Upper lobe of right lung (tissue), 1 donor: ENCODE results near the gene PHF2. TPM values are rescaled to one million over a fixed set of nuclear protein-coding genes. Genes with fewer than 3 reads are reported as not detected.
A peak's percentile ranks its signal among the peaks of the same experiment; 100 is the strongest.

Source experiments
- ATAC-seq: fragments of 200-7000 bp; cut with Tn5 transposase; one replicate; pipeline ENCODE4 v1.9.1; 2020; ENCODE audit warnings: mild to moderate bottlenecking, moderate library complexity
- DNase-seq: peaks from one replicate; pipeline ENCODE4 v3.0.0-alpha.2; 2020
- H3K27ac ChIP-seq: fragments of 200-600 bp; one replicate; pipeline ENCODE4 v1.8.0; 2022
- H3K27me3 ChIP-seq: fragments of 200-600 bp; one replicate; pipeline ENCODE4 v1.8.0; 2022; ENCODE audit warnings: mild to moderate bottlenecking
- H3K36me3 ChIP-seq: fragments of 200-600 bp; one replicate; pipeline ENCODE4 v1.8.0; 2022
- H3K4me1 ChIP-seq: fragments of 200-600 bp; one replicate; pipeline ENCODE4 v1.8.0; 2022
- H3K4me3 ChIP-seq: fragments of 200-600 bp; one replicate; pipeline ENCODE4 v1.8.0; 2022; ENCODE audit warnings: mild to moderate bottlenecking
- H3K9me3 ChIP-seq: fragments of 200-600 bp; one replicate; pipeline ENCODE4 v1.8.0; 2022
- CTCF ChIP-seq: fragments of 200-600 bp; IDR thresholded peaks from one replicate; pipeline ENCODE4 v1.8.0; 2022; ENCODE audit warnings: antibody characterized with exemption
- intact Hi-C: fragments of 100-400 bp; cut with DNase I; formaldehyde crosslinking; loops from one replicate; pipeline ENCODE4 v1.11.0; 2022
- long read RNA-seq: library from polyadenylated mRNA; unstranded; transcript quantifications from one replicate; pipeline ENCODE4 v2.0.0, GENCODE V29; 2021
- total RNA-seq: library from RNA; stranded (reverse); fragmentation: NEBNext Ultra II Directional; extraction: Animal tissue kit (Norgen Biotek cat#: 25700); gene quantifications from one replicate; pipeline ENCODE4 v1.2.1, GENCODE V29; 2021
- donor health status: DM: no; HTN: yes; CAD: no; lungs with severe emphysema.

The PHF2 gene
- total RNA-seq: 37.0 TPM
- long read RNA-seq, partial matches to known transcripts: 38 of 45 reads
- long read RNA-seq, other reads (novel, unspliced or antisense): 7 of 45 reads

GRCh38 chr9:93576258-93577077, at the start of gene PHF2:
Gene PHF2 (plus strand): TSS chr9:93576584. CDS start chr9:93576774, 190 bp downstream.
- intact Hi-C loops: no loop called here

DNA sequence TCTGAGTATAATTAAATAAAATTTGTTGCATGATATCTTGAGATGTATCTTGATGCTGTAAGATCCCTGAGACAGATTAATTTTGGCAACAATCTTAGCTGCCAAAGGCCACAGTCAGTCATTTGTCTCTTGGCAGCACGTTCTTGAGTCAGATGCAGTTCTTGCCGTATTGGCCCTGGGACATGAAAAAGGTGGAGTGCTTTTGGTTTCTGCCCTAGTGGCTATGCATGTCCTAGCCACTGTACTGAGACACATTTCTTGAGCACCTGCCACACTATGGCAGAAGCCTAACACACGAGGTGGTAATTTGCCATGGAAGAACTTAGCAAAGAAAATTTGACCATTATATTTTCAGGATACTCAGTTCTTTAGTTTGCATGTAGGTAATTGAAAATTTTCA, 45.0 kb upstream of the PHF2 start:
- no peak for ATAC-seq
- H3K36me3 ChIP-seq: peaks cover 95% of the 10 kb centered on the region

More at GRCh38 chr9:93576258-93577077, at the start of gene PHF2:
- H3K27ac ChIP-seq: peak within 1 kb of the TSS; percentile 94
- H3K27me3 ChIP-seq: no peaks in the 10 kb centered on the region
- H3K36me3 ChIP-seq: no peaks in the 10 kb centered on the region
- no peaks in the 10 kb centered on the region for H3K9me3 ChIP-seq
- TF ChIP-seq CTCF: no peak
- ATAC-seq (peak; percentile 46), DNase-seq (peak; percentile 77)
- H3K4me3 ChIP-seq: peak within 1 kb of the TSS; percentile 81
- H3K4me1 ChIP-seq: peaks cover 45% of the 10 kb centered on the region

DNA sequence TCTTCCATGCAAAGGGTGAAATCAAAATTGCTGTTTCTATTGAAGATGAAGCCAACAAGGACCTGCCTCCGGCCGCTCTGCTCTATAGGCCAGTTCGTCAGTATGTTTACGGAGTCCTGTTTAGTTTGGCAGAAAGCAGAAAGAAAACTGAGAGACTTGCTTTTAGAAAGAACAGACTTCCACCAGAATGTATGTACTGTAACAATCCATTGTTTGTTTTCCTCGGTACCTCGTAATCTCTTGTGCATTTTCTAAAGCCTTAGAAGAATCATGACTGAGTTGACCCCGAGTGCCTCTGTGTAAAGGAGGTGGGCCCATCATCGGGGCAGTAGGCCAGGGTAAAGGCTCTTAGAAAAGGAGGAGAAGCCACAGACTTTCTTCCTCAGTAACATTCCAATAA, 44.2 kb upstream of the PHF2 start:
- no peaks in the 10 kb centered on the region for H3K9me3 ChIP-seq
- TF ChIP-seq CTCF: no peak
- H3K27ac ChIP-seq: no peak overlapping the region
- intact Hi-C loops: no loop called here
- no peak overlapping the region for H3K4me3 ChIP-seq
- no peaks in the 10 kb centered on the region for H3K4me1 ChIP-seq
- DNase-seq (no peak), ATAC-seq (no peak)
- peaks cover 95% of the 10 kb centered on the region for H3K36me3 ChIP-seq
- H3K27me3 ChIP-seq: no peaks in the 10 kb centered on the region

More for the DNA sequence above, 45.0 kb upstream of the PHF2 start:
- no peaks in the 10 kb centered on the region for H3K9me3 ChIP-seq
- no peaks in the 10 kb centered on the region for H3K27me3 ChIP-seq
- no peaks in the 10 kb centered on the region for H3K4me1 ChIP-seq
- no peak for TF ChIP-seq CTCF
- H3K27ac ChIP-seq: no peak overlapping the region
- no peak overlapping the region for H3K4me3 ChIP-seq
- intact Hi-C loops: no loop called here
- DNase-seq: no peak

GRCh38 chr9:93533863-93534262, 42.5 kb upstream of the PHF2 start:
- intact Hi-C loops: no loop called here
- Histone ChIP-seq H3K9me3 (no peaks in the 10 kb centered on the region), H3K27me3 (no peaks in the 10 kb centered on the region), H3K36me3 (peaks cover 90% of the 10 kb centered on the region), H3K4me3 (no peak overlapping the region), H3K27ac (no peak overlapping the region), H3K4me1 (no peaks in the 10 kb centered on the region)
- no peak for DNase-seq
- no peak for TF ChIP-seq CTCF
- no peak for ATAC-seq

GRCh38 chr9:93536167-93536566, 40.2 kb upstream of the PHF2 start:
- Histone ChIP-seq H3K27me3 (no peaks in the 10 kb centered on the region), H3K4me1 (no peaks in the 10 kb centered on the region), H3K36me3 (peaks cover 89% of the 10 kb centered on the region), H3K9me3 (no peaks in the 10 kb centered on the region), H3K4me3 (no peak overlapping the region), H3K27ac (no peak overlapping the region)
- intact Hi-C loops: no loop called here
- DNase-seq (no peak), ATAC-seq (no peak)
- no peak for TF ChIP-seq CTCF
